HG03442 (cell line): ENCODE results near the gene RAB11FIP3.
"Not testable (repeated sequence)": the region's sequence is repeated elsewhere in the genome, so short reads cannot be mapped to it uniquely, and the experiment has no call there.

Experiments
- ATAC-seq: cut with Tn5 transposase; IDR thresholded peaks from one replicate; pipeline ENCODE4 v1.9.1; 2021; ENCODE audit warnings: mild to moderate bottlenecking, moderate library complexity; ENCODE audit not compliant: unreplicated experiment

The RAB11FIP3 gene

DNA sequence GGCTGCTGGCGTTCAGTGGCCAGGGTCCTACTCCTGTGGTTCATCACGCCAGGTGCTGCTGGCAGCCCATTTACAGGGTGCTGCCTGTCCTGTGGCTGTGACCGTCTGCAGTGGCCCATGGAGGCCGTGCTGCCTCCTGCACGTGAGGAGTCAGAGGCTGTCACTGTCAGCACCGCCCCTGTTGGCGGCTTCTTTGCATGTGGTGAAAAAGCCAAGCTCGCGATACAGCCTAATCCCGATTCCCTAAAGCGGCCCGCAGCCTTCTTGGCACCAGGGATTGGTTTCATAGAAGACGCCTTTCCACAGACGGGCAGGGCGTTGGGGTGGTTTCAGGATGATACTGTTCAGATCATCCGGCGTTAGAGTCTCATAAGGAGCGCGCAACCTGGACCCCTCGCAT is 35.3 kb downstream of the RAB11FIP3 start:
- ATAC-seq, result no peak

DNA sequence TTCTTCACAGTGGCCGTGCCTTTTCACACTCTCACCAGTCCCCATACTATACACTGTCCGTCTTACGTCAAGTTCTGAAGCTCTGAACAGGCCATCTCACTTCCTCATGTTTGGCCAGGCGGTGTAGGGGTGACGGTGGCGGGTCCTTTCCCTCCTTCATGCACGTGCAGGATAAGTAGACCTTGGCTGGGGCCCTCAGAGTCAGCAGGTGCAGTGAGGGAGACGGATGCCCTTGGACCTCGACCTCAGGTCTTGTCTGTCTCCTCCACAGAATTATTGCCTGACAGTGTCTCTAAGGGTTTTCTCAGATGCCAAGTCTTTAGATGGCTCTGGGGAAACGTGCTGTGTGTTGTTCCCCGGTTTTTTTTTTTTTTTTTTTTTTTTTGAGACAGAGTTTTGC is 37.6 kb downstream of the RAB11FIP3 start:
- no peak for ATAC-seq

DNA sequence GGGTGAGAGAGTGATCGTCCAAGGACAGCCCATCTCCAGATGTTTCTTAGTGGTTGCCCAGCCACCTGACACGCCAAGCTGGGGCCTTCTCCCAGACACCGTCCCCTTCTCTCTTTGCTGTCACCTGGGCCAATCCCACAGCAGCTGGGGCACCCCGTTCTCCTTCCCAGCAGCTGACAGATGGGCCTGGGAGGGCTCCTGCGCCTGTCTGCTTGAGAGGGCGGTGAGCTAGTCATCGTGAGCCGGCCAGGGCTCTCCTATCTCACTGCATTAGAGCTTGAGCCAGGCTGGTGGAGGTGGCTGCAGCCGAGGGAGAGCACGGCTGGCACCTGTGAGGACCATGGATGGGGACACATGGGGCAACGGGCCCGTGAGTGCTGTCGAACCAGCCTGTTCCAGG is 41.2 kb downstream of the RAB11FIP3 start:
- ATAC-seq, result no peak

DNA sequence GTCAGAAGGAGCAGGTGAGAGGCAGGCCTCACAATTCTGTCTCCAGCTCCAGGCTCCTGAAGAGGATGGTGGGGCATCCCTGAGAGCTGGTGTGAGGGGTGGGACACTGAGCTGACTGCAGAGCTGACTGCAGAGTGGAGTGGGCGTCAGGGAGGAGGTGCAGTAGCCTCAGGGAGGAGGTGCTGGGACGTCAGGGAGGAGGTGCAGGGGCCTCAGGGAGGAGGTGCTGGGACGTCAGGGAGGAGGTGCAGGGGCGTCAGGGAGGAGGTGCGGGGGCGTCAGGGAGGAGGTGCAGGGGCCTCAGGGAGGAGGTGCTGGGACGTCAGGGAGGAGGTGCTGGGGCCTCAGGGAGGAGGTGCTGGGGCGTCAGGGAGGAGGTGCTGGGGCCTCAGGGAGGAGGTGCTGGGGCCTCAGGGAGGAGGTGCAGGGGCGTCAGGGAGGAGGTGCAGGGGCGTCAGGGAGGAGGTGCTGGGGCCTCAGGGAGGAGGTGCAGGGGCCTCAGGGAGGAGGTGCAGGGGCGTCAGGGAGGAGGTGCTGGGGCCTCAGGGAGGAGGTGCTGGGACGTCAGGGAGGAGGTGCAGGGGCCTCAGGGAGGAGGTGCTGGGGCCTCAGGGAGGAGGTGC is 41.9 kb downstream of the RAB11FIP3 start:
- ATAC-seq, result not testable (repeated sequence)

DNA sequence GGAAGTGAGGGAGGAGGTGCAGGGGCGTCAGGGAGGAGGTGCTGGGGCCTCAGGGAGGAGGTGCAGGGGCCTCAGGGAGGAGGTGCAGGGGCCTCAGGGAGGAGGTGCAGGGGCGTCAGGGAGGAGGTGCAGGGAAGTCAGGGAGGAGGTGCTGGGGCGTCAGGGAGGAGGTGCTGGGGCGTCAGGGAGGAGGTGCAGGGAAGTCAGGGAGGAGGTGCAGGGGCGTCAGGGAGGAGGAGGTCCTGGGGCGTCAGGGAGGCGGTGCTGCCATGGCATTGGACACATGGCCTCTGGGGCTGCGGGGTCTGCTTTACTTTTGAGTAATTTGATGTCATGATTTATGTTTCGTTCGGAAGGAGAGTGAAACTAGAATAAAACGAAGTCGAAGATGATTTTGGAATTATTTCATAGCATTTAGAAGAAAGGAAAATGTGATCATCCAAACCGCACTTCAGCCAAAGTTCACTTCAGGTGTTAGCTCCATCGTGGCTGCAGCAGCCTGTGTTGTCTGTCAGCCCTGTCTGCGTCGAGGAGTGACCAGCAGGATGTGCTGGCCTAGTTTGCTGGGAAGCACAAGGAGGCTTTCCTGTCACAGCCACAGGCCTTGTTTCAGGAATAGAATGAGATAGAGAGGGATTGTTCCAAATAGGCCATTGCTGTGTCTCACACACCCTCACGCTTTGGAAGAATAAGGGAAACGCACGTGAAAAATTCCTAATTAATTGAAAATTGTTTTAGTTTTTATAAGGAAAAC is 42.8 kb downstream of the RAB11FIP3 start:
- ATAC-seq, result no peak

DNA sequence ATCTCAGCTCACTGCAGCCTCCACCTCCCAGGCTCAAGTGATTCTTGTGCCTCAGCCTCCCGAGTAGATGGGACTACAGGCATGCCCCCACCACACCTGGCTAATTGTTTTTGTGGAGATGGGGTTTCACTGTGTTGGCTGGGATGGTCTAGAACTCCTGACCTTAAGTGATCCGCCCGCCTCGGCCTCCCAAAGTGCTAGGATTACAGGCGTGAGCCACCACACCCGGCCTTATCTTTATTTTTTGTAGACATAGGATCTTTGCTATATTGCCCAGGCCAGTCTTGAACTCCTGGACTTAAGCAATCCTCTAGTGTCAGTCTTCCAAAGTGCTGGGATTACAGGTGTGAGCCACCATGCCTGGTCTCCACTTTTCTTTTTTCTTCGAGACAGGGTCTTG is 44.0 kb downstream of the RAB11FIP3 start:
- not testable (repeated sequence) for ATAC-seq

DNA sequence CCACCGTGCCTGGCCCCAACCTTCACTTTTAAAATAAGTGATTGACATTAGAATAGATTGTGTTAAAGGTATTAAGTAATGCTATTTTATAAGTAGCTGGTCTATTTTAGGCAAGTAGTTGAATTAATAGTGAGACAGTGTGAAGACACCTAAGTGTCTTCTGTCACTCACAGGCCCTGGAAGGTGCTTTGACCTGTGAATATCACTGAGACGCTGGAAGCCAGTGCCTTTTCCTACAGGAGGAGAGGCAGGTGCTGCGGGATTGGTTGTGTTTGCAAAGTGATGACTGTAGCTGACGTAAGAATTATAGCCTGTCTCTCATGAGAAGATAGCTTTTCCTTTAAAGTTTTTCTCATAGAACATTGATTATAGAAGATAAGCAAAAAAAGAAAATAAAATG is 45.0 kb downstream of the RAB11FIP3 start:
- no peak for ATAC-seq

DNA sequence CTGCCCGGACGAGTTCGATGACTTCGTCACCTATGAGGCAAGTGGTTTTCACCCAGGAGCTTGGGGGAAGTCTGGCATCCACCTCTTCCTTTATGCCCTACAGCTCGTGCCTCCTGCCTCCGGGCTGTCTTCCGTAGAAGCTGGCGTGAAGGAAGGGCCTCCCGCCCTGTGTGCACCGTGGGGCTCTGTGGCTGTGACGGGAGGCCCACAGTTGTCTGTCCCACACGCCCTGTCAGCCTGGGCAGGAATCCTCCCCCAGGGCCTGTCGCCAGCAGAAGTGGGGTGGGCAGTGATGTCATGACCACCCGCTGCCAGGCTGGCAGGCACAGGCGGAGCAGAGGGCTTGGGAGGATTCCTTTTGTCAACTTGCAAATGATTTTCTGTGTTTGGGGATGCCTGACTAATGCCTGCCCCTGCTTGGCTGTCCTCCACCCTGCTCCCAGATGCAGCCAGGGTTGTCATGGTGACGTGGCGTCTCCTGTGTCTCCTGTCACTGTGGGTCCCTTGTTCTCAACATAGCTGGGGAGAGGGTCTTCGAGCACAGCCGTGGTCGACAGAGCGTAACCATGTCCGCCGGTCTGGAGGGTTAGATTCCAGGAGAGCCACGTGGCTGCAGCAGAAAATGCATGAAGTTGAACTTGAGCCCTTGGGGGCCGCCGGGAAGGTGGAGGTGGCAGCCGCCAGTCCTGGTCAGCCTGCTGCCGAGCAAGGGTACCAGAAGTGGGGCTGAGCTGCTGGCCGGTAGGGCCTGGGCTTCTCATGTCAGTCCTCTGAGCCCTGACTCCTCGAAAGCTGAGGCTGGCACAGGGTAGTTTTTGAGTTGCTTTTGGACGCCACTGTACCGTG is 46.1 kb downstream of the RAB11FIP3 start:
- ATAC-seq, result no peak

DNA sequence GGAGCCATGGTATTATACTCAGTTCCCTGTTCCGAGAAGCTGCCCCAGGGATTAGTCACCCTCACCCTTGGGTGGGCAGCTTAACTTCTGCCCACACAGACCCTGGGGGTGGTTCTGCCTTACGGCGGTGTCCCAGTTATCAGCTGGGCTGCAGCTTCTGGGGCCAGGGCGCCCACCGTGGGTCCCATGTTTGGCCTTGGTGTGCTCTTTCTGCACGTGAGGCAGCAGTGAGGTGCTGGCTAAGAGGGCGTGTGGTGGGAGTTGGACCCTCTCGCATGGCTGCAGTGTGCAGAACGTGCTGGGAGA is 46.7 kb downstream of the RAB11FIP3 start:
- ATAC-seq, result no peak

DNA sequence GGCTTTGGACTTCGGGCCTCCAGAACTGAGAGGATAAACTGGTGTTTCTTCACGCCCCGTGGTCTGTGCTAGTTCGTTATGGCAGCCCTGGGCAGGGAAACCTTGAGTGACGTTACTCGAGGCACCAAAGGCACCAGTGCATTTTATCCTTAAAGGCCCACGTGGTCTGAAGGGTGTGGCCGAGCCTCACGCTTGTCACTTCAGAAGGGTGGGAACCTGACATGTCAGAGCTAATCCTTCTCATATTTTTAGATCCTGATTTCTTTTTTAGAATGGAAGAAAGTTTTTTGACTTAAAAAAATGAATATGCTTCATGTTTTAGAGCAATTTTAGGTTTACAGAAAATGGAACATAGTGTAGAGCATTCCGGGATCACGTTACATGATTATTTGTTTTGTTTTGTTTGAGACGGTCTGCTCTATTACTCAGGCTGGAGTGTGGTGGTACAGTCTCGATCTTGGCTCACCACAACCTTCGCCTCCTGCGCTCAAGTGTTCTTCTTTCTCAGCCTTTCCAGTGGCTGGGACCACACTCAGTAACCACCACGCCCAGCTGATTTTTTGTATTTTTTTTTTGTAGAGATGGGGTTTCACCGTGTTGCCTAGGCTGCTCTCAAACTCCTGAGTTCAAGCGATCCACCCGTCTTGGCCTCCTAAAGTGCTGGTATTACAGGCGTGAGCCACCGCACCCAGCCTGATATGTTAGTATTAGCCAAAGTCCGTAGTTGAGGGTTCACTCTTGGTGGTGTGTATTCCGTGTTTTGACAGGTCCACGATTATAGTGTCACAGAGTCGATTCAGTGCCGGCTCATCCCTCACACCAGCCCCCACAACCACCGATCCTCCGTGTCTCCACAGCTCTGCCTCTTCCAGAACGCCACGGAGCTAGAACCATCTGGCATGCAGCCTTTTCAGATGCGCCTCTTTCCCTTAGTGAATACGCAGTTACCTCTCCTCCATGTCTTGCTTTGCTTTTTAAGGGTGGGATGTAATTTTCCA is 47.9 kb downstream of the RAB11FIP3 start:
- no peak for ATAC-seq

DNA sequence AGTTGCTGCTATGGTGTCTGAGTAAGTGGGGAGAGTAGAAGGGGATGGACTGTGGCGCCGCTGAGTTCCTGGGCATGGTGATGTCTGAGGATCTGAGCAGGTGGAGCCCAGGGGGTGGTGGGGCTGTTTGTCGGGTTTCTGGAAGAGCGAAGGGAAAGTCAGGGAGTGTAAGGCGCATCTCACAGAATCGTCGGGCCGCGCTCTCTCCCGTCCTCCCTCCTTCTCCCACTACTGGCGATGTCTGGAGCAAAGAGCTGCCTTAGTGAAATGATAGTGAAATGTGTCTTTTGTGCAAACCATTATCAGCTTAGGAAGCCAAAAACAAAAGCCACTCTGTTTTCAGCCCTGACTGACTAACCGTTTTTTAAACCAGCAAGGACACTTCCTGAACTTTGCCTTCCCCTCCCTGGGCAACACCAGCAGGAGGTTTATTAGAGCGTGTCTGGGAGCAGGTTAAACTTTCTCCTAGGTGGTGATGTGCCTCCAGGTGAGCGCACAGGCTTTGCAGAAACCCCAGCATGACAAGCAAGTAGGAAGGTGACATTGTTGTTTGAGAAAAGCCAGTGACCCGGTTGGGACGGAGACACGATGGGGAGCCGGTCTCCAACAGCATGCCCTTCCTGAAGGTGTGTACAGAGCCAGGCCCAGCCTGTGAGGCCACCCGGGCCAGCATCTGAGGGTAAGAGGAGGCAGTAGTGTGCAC is 49.1 kb downstream of the RAB11FIP3 start:
- no peak for ATAC-seq

DNA sequence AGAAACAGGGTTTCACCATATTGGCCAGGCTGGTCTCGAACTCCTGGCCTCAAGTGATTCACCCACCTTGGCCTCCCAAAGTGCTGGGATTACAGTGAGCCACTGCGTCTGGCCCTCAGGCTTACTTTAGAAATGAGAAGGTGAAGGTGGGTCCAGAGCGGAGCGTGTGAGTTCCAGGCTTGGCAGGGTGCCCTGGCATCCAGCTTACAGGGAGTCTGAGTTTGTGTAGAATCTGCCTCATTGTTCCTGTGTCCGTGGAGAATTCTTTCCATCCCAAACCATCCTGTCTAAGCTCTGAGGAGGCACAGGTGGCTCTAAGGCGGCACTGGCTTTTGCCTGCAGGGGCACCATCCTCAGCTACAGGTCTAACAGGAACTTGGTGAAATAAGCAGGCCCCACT is 50.6 kb downstream of the RAB11FIP3 start:
- ATAC-seq, result no peak

DNA sequence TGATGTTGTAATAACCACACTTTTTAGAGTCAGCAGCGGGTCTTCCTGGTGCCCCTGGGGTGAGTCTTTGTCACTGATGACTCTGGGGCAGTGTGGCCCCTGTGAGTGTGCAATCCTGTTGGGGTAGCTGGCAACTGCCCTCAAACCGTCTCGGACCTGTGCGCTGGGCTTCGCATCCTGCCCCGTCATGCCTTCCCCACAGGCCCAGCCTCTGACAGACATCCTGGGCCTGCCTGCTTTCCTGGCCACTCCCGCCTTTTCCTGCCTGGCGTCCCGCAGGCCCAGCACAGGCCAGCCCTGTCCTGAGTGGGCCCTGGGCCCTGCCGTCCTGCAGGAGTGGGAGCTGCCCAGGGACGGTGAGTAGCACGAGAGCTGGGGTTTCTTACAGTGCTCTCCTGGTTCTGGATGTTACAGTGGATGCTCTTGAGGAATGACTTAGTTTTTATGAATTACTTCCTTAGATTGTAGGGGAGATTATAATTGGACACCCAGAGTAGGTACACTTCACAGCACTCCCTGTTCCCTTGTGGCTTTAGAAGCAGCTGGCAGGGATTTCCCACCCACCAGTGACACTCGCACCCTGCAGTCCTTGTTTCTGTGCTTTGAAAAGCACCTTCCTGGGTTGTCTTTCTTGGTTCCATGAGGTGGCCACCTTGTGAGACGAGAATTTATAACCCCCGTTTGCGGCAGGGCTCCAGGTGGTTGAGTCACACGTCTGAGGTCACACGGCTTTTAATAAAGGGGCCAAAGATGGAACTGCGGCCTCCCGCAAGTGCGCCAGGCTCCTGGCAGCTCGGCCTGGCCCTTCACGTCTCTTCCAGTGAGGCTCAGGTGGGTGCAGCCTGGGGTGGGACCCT is 52.1 kb downstream of the RAB11FIP3 start:
- no peak for ATAC-seq

DNA sequence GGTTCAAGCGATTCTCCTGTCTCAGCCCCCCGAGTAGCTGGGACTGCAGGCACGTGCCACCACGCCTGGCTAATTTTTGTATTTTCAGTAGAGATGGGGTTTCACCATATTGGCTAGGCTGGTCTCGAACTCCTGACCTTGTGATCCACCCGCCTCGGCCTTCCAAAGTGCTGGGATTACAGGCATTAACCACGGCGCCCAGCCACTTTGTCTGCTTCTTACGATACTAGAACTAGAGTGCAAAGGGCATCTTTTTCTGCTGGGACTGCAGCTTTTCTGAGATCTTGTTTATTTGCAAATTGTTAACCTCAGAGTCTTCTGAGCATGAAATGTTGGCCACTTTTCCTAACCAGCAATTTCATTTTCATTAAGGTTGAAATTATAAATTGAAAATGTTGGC is 52.8 kb downstream of the RAB11FIP3 start:
- ATAC-seq, result not testable (repeated sequence)

DNA sequence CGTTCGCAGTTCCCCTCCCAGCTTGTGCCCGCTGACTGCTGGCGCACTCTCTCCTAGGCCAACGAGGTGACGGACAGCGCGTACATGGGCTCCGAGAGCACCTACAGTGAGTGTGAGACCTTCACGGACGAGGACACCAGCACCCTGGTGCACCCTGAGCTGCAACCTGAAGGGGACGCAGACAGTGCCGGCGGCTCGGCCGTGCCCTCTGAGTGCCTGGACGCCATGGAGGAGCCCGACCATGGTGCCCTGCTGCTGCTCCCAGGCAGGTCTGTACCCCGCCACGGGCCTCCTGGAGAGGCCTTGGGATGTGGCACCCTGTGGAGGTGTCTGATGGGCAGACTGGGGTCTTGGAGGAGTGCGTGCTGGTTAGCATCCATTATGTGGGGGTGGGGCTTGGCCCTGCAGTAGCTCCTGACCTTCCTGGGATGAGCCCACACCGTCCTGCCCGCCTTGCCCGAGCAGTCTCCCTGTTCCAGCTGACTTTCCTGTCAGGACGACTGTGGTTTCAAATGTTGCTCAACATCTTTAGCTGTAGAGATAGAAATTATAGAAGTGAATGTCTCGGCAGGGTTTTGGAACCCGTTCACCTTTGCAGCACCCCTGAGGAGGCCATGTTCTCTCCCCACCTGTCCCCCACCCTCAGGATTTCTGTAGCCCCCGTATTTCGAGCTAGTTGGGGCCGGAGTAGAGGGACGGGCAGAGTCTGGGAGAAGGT is 57.2 kb downstream of the RAB11FIP3 start:
- no peak for ATAC-seq

DNA sequence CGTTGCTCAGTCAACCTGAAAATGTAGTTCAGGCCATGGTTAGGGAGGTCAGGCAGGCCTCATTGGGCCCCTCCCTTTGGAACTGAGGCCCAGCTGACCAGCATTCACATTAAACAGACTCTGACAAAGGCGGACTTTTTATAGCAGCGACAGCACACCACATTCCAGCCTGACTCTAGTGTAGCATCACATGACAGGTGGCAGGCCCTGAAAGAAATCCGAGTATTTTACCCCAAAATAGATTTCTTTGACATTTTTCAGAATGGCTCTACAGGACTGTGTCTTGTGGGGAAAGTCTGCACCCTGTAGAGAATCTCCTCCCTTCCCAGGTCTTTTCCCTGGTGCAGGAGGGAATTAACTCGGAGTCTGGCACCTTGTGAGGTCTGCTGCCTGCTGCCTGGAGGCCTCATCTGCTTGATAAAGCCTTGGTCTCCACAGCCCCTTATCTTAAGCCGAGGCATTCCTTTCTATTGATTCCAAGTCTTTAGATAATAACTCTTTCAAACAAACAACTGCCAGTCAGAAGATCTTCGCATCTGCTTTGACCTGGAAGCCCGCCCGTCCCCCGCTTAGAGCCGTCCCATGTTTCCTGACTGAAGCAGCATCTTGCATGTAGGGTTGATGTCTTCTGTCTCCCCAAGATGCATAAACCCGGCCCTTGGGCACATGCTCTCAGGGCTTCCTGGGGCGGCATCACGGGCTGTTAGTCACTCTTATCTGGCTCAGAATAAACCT is 58.1 kb downstream of the RAB11FIP3 start:
- no peak for ATAC-seq

DNA sequence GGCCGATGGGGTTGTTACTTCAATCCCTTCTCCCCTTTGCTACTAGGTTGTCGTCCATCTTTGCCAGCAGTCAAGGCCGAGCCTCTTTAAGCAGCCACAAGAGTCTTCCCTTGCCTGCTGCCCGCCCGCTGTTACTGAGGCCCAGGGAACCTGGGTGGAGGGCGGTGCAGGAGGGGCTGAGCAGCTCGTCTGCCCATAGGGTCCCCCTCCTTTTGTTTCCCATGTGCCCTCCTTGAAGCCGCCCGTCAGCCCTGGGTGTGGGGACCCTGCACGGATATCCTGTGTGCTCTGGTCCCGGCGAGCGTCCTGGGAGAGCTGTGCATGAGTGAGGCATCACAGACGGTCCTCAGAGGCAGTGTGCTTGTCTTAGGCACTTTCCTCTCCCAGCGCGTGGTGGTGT is 64.2 kb downstream of the RAB11FIP3 start:
- ATAC-seq, result no peak

DNA sequence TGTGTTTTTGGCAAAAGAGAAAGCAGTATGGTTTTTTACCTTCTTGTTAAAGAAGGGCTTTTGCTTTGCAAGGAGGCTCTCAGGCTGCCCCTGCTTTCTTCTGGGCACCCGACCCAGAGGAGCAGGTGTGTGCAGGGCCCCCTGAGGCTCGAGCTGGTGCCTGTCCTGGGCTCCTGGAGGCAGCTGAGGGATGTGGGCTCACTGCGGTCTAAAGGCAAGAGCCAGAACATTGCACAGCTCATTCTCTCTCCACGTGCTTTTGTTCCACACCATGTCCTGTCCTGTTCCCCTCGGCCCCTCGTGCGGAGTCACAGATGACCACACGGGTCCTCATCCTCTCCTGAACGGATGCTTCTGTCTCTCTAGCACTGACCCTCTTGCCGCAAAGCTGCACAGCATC is 65.3 kb downstream of the RAB11FIP3 start:
- ATAC-seq, result no peak
